Measurements from ENCODE around the gene CCDC24. TPM values are rescaled to one million over a fixed set of nuclear protein-coding genes. Genes with fewer than 3 reads are reported as not detected.

Gene CCDC24
- total and polyA plus RNA-seq, 2 of the 13 experiments (the other 11 are each of a cell fraction or from before 2014, with no cell fraction given) = 1.4 to 2.9 TPM

DNA sequence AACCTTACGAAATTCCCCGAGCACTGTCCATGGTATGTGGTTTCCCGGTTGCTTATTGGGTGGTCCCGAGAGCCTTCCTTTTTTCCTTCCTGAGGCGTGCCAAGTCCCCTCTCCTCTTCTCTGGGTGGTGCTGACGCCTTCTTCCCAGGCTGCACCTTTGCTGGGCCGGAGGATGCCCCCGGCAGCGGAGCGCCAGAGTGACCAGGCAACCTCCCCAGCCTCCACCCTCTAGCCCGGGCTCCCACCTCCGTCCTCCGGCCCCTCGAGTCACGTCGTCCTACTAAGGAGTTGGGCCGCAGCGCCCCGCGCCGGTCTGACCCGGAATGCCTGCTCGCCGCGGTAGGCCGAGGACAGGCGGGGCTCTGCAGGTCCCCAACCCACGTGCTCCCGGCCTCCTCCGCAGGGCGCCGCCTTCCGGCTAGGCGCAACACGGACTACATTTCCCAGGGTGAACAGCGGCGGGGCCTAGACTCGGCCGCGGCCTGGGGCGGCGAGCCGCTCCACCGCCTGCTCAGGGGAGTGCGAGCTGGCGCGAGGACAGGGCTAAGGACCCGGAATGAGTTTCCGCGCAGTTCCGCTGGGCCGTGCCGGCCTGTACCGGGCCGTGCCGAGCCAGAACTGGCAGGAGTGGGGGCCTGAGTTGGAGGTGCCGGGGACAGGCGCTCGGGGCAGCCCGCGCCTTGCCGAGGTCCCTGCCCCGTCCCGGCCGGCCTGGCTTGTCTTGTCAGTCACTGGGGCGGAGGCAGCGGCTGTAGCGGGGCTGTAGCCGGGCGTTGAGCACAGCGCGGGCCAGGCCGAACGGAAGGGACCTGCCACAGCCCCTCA is 45.0 kb upstream of the CCDC24 start, which contains the start of gene IPO13 (continued):
- TF ChIP-seq AGO1 (IDR thresholded peaks at IDR 0.05; ENCODE audit: low read depth, low read length, poor library complexity, severe bottlenecking) (no peak), BRD4 (CRISPR knock-in tag; IDR thresholded peaks at IDR 0.05) (no peak), ZNF331 (CRISPR knock-in tag; IDR thresholded peaks at IDR 0.05) (peak; percentile 96), ZNF557 (CRISPR knock-in tag; IDR thresholded peaks at IDR 0.05) (0 out of 2 replicates have a peak, but pooled peaks have one; percentile 53), EEA1 (CRISPR knock-in tag; IDR thresholded peaks at IDR 0.05; ENCODE audit: borderline replicate concordance) (no peak), SP2 (CRISPR knock-in tag; IDR thresholded peaks at IDR 0.05) (peak; percentile 45), GTF2F1 (IDR thresholded peaks at IDR 0.05; ENCODE audit: low read length) (no peak), PCBP2 (optimal IDR thresholded peaks at IDR 0.05; ENCODE audit: low read depth, low read length, poor library complexity, severe bottlenecking) (no peak), MED8 (CRISPR knock-in tag; IDR thresholded peaks at IDR 0.05; ENCODE audit: insufficient replicate concordance) (peak; percentile 61), MZF1 (CRISPR knock-in tag; IDR thresholded peaks at IDR 0.05; ENCODE audit: borderline replicate concordance) (peak; percentile 74; the same call in 1 of the 2 replicates), ZNF235 (CRISPR knock-in tag; IDR thresholded peaks at IDR 0.05; ENCODE audit: borderline replicate concordance) (peak; percentile 93; the same call in 1 of the 2 replicates), U2AF2 (IDR thresholded peaks at IDR 0.05; ENCODE audit: low read depth, low read length) (0 out of 2 replicates have a peak, but pooled peaks have one; percentile 57), PHF21A (CRISPR knock-in tag; IDR thresholded peaks at IDR 0.05) (peak; percentile 89), NCOA1 (CRISPR knock-in tag; IDR thresholded peaks at IDR 0.05) (0 out of 2 replicates have a peak, but pooled peaks have one; percentile 19), HNF4G (IDR thresholded peaks at IDR 0.05; ENCODE audit: borderline replicate concordance, low read depth, low read length) (no peak), HNF4G (CRISPR knock-in tag; IDR thresholded peaks at IDR 0.05; ENCODE audit: borderline replicate concordance, low read depth) (no peak), ZNF614 (CRISPR knock-in tag; IDR thresholded peaks at IDR 0.05; ENCODE audit: borderline replicate concordance) (peak; percentile 87; the same call in 1 of the 2 replicates), ZFX (CRISPR knock-in tag; IDR thresholded peaks at IDR 0.05; ENCODE audit: low read depth) (peak; percentile 98), KLF13 (CRISPR knock-in tag; IDR thresholded peaks at IDR 0.05) (no peak), MIER2 (CRISPR knock-in tag; IDR thresholded peaks at IDR 0.05) (peak; percentile 93), ZFP62 (CRISPR knock-in tag; IDR thresholded peaks at IDR 0.05) (no peak), GABPA (IDR thresholded peaks at IDR 0.05; ENCODE audit: low read depth, low read length) (peak; percentile 55), GABPA (CRISPR knock-in tag; IDR thresholded peaks at IDR 0.05; ENCODE audit: low read depth) (peak; percentile 76)
- TF ChIP-seq, protein P1, sequence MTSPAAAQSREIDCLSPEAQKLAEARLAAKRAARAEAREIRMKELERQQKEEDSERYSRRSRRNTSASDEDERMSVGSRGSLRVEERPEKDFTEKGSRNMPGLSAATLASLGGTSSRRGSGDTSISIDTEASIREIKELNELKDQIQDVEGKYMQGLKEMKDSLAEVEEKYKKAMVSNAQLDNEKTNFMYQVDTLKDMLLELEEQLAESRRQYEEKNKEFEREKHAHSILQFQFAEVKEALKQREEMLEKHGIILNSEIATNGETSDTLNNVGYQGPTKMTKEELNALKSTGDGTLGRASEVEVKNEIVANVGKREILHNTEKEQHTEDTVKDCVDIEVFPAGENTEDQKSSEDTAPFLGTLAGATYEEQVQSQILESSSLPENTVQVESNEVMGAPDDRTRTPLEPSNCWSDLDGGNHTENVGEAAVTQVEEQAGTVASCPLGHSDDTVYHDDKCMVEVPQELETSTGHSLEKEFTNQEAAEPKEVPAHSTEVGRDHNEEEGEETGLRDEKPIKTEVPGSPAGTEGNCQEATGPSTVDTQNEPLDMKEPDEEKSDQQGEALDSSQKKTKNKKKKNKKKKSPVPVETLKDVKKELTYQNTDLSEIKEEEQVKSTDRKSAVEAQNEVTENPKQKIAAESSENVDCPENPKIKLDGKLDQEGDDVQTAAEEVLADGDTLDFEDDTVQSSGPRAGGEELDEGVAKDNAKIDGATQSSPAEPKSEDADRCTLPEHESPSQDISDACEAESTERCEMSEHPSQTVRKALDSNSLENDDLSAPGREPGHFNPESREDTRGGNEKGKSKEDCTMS (CRISPR knock-in tag; conservative IDR thresholded peaks at IDR 0.05) = no peak
- TF ChIP-seq, protein P2, sequence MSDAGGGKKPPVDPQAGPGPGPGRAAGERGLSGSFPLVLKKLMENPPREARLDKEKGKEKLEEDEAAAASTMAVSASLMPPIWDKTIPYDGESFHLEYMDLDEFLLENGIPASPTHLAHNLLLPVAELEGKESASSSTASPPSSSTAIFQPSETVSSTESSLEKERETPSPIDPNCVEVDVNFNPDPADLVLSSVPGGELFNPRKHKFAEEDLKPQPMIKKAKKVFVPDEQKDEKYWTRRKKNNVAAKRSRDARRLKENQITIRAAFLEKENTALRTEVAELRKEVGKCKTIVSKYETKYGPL (CRISPR knock-in tag; IDR thresholded peaks at IDR 0.05) = no peak
- TF ChIP-seq, protein P3, sequence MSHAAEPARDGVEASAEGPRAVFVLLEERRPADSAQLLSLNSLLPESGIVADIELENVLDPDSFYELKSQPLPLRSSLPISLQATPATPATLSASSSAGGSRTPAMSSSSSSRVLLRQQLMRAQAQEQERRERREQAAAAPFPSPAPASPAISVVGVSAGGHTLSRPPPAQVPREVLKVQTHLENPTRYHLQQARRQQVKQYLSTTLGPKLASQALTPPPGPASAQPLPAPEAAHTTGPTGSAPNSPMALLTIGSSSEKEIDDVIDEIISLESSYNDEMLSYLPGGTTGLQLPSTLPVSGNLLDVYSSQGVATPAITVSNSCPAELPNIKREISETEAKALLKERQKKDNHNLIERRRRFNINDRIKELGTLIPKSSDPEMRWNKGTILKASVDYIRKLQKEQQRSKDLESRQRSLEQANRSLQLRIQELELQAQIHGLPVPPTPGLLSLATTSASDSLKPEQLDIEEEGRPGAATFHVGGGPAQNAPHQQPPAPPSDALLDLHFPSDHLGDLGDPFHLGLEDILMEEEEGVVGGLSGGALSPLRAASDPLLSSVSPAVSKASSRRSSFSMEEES (CRISPR knock-in tag; IDR thresholded peaks at IDR 0.05) = peak; percentile 93

Measured in HepG2 (cell line).